Skeletal muscle tissue (tissue), 4 donors: ENCODE measurements around the gene RPS16. TPM values are rescaled to one million over a fixed set of nuclear protein-coding genes. Genes with fewer than 3 reads are reported as not detected.
A peak's percentile ranks its signal among the peaks of the same experiment; 100 is the strongest.

ENCODE experiments used
- H3K27ac ChIP-seq: one replicate; pipeline ENCODE4 v1.7.0; 2013; ENCODE audit warnings: mild to moderate bottlenecking, low read depth, low read length, inconsistent platforms
- H3K27me3 ChIP-seq, 3 donors: one replicate each; pipeline ENCODE4 v1.7.0; 2013; ENCODE audit warnings: low read length in 3 of 3; ENCODE audit not compliant: control insufficient read depth in 3 of 3, insufficient read depth in 3 of 3
- H3K36me3 ChIP-seq, 3 donors: one replicate each; pipeline ENCODE4 v1.7.0; 2013; ENCODE audit warnings: low read length in 3 of 3; ENCODE audit not compliant: control insufficient read depth in 3 of 3, insufficient read depth in 3 of 3
- H3K4me1 ChIP-seq, 3 donors: one replicate each; pipeline ENCODE4 v1.7.0; 2013; ENCODE audit warnings: low read length in 3 of 3, mild to moderate bottlenecking in 3 of 3; ENCODE audit not compliant: control insufficient read depth in 3 of 3, insufficient read depth in 3 of 3
- H3K4me3 ChIP-seq, 3 donors: one replicate each; pipeline ENCODE4 v1.7.0; 2013; ENCODE audit warnings: low read length in 3 of 3
- H3K9ac ChIP-seq, 3 donors: one replicate each; pipeline ENCODE4 v1.7.0; 2013; ENCODE audit warnings: low read length in 3 of 3, mild to moderate bottlenecking in 3 of 3, moderate library complexity in 2 of 3, low read depth in 1 of 3
- H3K9me3 ChIP-seq, 3 donors: one replicate each; pipeline ENCODE4 v1.7.0; 2013; ENCODE audit warnings: low read length in 3 of 3; ENCODE audit not compliant: control insufficient read depth in 3 of 3
- total RNA-seq: library from RNA; depleted of rRNA; stranded (reverse); fragments of >200 nt; gene quantifications from one replicate; pipeline ENCODE4 v1.2.3, GENCODE V29; 2014
- donor health status: Osteomylitis.

RPS16 gene
- total RNA-seq, 1 donor from 2014 or later, result 128 TPM

DNA sequence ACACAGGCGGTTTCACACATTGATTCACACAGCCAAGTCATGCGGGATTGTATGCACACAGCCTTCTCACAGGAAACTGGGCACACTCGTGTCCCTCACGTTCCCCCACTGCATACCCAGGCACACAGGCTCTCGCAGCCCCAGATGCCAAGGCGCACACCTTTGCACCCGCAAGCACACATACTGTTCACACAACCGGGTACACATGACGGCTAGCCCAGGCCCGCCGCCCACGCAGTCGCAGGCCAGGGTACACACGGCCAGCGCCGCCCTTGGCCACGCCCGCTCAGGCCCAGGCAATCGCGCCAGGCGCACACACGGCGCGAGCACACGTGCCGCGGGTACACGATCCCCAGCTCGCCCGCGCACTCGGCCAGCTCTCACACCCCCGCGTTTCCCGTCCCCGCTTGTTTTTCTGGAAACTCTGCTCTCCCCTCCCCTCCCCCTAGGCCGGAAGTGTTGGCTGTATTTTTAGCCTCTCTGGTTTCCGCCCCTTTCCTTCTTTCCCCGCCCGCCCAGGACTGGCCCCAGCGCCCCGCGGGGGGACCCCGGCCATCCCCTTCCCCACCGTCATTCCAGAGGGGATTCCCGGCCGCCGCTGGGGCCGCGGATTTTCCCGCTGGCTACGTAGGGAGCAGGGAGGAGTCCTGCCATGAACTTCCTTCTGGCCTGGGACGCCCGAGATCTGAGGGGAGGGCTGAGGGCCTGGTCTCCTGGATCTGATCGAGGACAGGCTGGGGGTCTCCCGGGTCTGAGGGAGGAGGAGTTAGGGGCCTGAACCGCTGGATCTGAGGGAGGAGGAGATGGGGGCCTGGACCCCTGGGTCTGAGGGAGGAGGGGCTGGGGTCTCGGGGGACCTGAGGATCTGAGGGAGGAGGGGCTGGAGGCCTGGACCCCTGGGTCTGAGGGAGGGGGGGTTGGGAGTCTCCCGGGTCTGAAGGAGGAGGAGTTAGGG, 33.1 kb downstream of the RPS16 start:
- H3K4me3 ChIP-seq, result peak overlapping the region; percentile 70 to 78 (median 77)
- peak overlapping the region; percentile 93 to 97 (median 95) for H3K9ac ChIP-seq
- no peaks in the 10 kb centered on the region for H3K27me3 ChIP-seq
- no peaks in the 10 kb centered on the region for H3K9me3 ChIP-seq
- peaks cover 0 to 4% (median under 1%) of the 10 kb centered on the region in 3 donors for H3K36me3 ChIP-seq
- peak overlapping the region; percentile 100 for H3K27ac ChIP-seq
- peaks cover 28 to 43% (median 34%) of the 10 kb centered on the region in 3 donors for H3K4me1 ChIP-seq

- H3K4me1 ChIP-seq, result peaks cover 36 to 50% (median 42%) of the 10 kb centered on the region in 3 donors
- H3K9me3 ChIP-seq, result no peaks in the 10 kb centered on the region
- H3K27me3 ChIP-seq, result no peaks in the 10 kb centered on the region
- peak overlapping the region; percentile 100 for H3K27ac ChIP-seq
- H3K36me3 ChIP-seq, result peaks cover 0 to 5% (median 4%) of the 10 kb centered on the region in 3 donors
- H3K4me3 ChIP-seq, result peak overlapping the region; percentile 59 to 78 (median 77)
- H3K9ac ChIP-seq, result peak overlapping the region; percentile 93 to 97 (median 95)
Observed at GRCh38 chr19:39401549-39402345, 34.0 kb downstream of the RPS16 start.

DNA sequence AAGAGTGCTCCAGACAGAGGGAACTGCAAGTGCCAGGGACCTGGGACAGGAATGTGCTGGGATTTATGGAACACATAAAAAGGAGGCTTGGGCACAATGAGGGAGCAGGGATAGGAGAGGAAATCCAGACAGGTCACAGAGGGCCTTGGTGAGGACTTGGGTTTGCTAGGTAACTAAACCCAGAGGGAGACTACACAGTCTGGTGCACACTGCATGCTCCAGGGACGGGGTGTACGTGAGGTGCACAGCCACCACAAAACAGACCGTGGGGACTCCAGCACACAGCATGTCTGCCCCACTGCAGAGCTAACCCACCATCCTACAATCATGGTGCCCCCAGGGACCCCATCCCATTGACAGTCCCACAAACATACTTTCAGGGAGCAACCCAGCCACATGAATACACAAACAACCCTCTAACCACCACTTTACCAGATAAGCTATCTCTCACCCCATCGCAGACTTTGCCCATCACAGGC, 34.6 kb downstream of the RPS16 start:
- Histone ChIP-seq H3K4me1 (peaks cover 34 to 49% (median 40%) of the 10 kb centered on the region in 3 donors), H3K27ac (peak overlapping the region; percentile 100), H3K36me3 (peaks cover 0 to 5% (median 4%) of the 10 kb centered on the region in 3 donors), H3K4me3 (peak overlapping the region in 1 of 3 donors; percentile 22), H3K9ac (peak overlapping the region in 2 of 3 donors; percentile 18 to 93), H3K27me3 (no peaks in the 10 kb centered on the region), H3K9me3 (no peaks in the 10 kb centered on the region)

DNA sequence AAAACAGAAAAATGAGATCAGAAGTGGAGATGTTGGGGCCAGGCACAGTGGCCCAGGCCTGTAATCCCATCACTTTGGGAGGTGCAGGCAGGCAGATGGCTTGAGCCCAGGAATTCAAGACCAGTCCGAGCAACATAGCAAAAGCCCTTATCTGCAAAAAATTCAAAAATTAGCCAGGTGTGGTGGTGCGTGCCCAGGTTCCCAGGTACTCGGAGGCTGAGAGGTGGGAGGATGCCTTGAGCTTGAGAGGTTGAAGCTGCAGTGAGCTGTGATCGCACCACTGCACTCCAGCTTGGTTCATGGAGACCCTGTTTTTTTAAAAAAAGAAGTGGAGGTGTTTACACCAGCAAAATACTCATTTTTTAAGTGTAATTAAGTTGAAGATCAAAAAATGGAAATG, 35.7 kb downstream of the RPS16 start:
- no peaks in the 10 kb centered on the region for H3K27me3 ChIP-seq
- no peaks in the 10 kb centered on the region for H3K9me3 ChIP-seq
- H3K27ac ChIP-seq, result no peak overlapping the region
- H3K9ac ChIP-seq, result no peak overlapping the region
- H3K4me1 ChIP-seq, result peaks cover 27 to 45% (median 38%) of the 10 kb centered on the region in 3 donors
- H3K4me3 ChIP-seq, result no peak overlapping the region
- H3K36me3 ChIP-seq, result peaks cover 3 to 11% (median 7%) of the 10 kb centered on the region in 3 donors

DNA sequence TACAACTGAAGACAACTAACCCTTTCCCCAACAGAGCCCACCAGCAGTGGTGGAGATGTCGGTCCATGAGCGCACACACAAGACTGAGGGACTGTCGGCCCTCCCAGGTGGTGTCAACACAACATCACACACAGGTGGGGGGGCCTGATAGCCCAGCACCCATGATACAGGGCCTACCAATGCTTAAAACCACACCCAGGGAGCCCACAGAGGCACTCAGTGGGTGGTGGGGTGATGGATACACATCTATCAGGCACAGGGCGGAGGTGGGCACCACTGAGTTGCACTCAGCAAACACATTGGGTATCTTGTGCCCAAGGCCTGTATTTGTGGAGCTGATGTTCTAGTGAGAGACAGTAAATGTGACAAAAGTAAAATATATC, 36.1 kb downstream of the RPS16 start:
- Histone ChIP-seq H3K9ac (no peak overlapping the region), H3K9me3 (no peaks in the 10 kb centered on the region), H3K4me3 (no peak overlapping the region), H3K4me1 (peaks cover 25 to 45% (median 38%) of the 10 kb centered on the region in 3 donors), H3K27me3 (no peaks in the 10 kb centered on the region), H3K36me3 (peaks cover 6 to 13% (median 8%) of the 10 kb centered on the region in 3 donors), H3K27ac (no peak overlapping the region)

DNA sequence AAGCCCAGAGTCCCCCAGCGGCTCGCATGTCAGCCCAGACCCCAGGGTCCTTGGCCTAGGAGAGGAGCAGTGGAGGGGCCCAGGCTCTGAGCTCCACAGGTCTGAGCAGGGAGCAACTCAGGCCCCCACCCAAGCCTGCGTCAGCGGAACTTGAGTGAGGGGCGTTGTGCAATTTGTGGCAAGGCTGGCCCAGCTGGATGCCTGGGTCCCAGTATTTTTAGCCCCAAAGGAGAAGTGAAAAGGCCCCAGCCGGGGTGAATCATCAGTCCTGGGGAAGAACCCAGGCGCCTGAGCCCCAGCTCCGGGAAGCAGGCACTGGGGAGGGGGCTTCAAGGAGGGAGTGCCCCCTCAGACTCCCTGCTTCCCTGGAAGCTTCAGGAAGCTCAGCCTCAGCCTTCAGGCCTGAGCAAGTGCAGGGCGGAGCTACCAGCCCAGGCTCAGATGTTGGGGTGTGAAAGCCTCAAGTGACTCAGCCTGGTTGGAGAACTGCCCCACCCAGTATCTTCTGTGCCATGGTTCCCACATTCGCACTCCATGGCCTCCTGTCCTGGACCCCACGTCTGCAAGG, 37.4 kb downstream of the RPS16 start:
- Histone ChIP-seq H3K36me3 (peaks cover 13 to 21% (median 16%) of the 10 kb centered on the region in 3 donors), H3K4me3 (no peak overlapping the region), H3K9me3 (no peaks in the 10 kb centered on the region), H3K4me1 (peaks cover 25 to 43% (median 34%) of the 10 kb centered on the region in 3 donors), H3K27ac (peak overlapping the region; percentile 89), H3K27me3 (no peaks in the 10 kb centered on the region), H3K9ac (peak overlapping the region; percentile 40 to 77 (median 69))

DNA sequence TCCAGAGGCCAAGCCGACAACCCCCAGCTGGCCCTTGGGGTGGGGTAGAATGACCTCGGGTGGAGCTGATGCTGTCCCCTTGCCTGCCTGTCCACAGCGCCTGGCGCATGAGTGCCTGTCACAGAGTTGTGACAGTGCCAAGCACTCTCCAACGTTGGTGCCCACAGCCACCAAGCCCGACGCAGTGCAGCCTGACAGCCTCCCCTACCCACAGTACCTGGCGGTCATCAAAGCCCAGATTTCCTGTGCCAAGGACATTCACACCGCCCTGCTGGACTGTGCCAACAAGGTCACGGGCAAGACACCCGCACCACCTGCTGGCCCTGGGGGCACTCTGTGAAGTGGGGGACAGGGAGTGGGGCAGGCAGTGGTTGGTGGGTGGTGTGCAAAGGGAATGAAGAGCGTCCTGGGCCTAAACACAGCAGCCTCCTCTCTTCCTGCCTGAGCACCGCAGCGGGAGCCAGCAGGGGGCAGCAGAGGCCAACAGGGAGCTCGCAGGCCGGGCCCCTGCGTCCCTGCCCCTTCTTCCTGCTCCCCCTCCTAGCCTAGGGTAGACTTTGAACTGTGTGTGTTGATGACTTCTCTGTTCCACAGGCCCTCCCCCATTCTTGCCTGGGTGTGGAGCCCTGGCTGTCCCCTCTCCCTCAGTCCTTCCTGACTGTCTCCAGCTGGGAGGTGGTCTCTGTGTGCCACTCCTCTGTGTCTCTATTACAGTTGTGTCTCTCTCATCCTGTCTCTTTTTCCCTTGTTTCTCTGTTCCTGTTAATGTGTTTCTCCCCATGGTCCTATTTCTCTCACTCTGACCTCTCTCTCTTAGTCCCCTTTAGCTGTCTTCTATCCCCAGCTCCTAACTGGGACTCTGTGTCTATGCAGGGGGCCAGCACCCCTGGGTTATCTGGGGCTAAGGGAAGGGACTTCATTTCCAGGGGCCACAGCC, 38.1 kb downstream of the RPS16 start:
- Histone ChIP-seq H3K27me3 (no peaks in the 10 kb centered on the region), H3K9me3 (no peaks in the 10 kb centered on the region), H3K9ac (peak overlapping the region; percentile 69 to 77 (median 70)), H3K27ac (peak overlapping the region; percentile 89), H3K36me3 (peaks cover 15 to 22% (median 17%) of the 10 kb centered on the region in 3 donors), H3K4me1 (peaks cover 25 to 43% (median 34%) of the 10 kb centered on the region in 3 donors), H3K4me3 (peak overlapping the region; percentile 43 to 62 (median 60))

DNA sequence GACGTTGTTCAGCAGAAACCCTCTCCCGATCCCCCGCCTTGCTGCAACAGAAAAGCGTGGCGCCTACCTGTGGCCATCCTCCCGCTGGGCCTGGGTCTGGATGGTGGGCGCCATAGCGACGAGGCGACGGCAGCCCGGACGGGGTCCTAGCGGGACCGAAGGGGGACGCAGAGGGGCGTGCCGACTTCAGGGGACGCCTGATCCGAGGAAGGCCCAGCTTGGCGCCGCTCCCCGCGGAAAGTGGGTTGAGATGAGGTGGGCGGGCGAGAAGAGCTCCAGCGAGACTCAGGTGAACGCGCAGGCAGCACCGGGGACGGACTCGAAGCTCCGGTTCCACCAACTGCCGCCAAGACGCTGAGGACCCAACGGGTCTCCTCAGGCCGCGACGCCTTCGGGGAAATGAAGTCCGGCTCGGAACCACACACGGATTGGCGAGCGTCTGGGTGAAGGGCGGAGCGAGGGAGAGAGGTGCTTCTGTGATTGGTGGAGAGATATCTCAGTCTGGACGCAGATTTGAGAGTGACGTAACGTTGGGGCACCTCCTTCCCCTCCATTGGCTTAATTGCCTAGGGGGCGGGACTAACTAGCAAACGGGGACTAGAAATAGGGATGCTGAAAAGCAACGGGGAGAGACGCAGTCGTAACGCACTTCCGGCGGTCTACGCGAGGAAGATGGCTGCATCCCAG, 44.9 kb downstream of the RPS16 start, which contains the start of the genes MED29 and PAF1:
Gene MED29 (plus strand): TSS at position 628 of the 687 bp plus-strand sequence. CDS start 45 bp downstream, at position 673.
Gene PAF1 (minus strand): TSS at position 356 of the 687 bp plus-strand sequence. CDS start 242 bp downstream, at position 114.
- H3K36me3 ChIP-seq, result peaks cover 50 to 56% (median 50%) of the 10 kb centered on the region in 3 donors
- H3K27ac ChIP-seq, result peak within 1 kb of the TSS; percentile 99
- H3K27me3 ChIP-seq, result no peaks in the 10 kb centered on the region
- peaks cover 21 to 32% (median 21%) of the 10 kb centered on the region in 3 donors for H3K4me1 ChIP-seq
- peak within 1 kb of the TSS; percentile 92 to 100 (median 99) for H3K4me3 ChIP-seq
- H3K9ac ChIP-seq, result peak within 1 kb of the TSS; percentile 99 to 100 (median 100)
- H3K9me3 ChIP-seq, result no peaks in the 10 kb centered on the region
